Type B pancreatic cell (in vitro differentiated cells): Measurements from ENCODE around the gene AMIGO1. TPM values are rescaled to one million over a fixed set of nuclear protein-coding genes. Genes with fewer than 3 reads are reported as not detected.

Experiments used
- DNase-seq: peaks from one replicate; pipeline ENCODE4 v3.0.0; 2021; ENCODE audit warnings: mixed read lengths; ENCODE audit not compliant: unreplicated experiment; ENCODE audit errors: extremely low spot score
- H3K27ac Mint-ChIP-seq: 2 replicates; pipeline ENCODE4 v1.8.0; 2021; ENCODE audit warnings: mild to moderate bottlenecking, mixed read lengths
- H3K27me3 Mint-ChIP-seq: 2 replicates; pipeline ENCODE4 v1.8.0; 2021; ENCODE audit warnings: mixed read lengths
- H3K36me3 Mint-ChIP-seq: 2 replicates; pipeline ENCODE4 v1.8.0; 2021; ENCODE audit warnings: mixed read lengths
- H3K4me1 Mint-ChIP-seq: one replicate; pipeline ENCODE4 v1.8.0; 2021; ENCODE audit warnings: mixed read lengths; ENCODE audit not compliant: unreplicated experiment
- H3K4me3 Mint-ChIP-seq: 2 replicates; pipeline ENCODE4 v1.8.0; 2021; ENCODE audit warnings: mild to moderate bottlenecking, mixed read lengths
- H3K9me3 Mint-ChIP-seq: 2 replicates; pipeline ENCODE4 v1.8.0; 2021; ENCODE audit warnings: mixed read lengths
- total RNA-seq: library from RNA; stranded (reverse); gene quantifications from 2 replicates; pipeline ENCODE4 v1.2.1, GENCODE V29; 2021; ENCODE audit warnings: low replicate concordance
- TF ChIP-seq, protein P1 (sequence below): fragments of 200-600 bp; sonication (generic); conservative IDR thresholded peaks from 2 replicates; pipeline ENCODE4 v1.5.0; 2021; ENCODE audit warnings: antibody characterized with exemption, mild to moderate bottlenecking

AMIGO1 gene
- total RNA-seq, 1 donor from 2014 or later, result 6.1 TPM

DNA sequence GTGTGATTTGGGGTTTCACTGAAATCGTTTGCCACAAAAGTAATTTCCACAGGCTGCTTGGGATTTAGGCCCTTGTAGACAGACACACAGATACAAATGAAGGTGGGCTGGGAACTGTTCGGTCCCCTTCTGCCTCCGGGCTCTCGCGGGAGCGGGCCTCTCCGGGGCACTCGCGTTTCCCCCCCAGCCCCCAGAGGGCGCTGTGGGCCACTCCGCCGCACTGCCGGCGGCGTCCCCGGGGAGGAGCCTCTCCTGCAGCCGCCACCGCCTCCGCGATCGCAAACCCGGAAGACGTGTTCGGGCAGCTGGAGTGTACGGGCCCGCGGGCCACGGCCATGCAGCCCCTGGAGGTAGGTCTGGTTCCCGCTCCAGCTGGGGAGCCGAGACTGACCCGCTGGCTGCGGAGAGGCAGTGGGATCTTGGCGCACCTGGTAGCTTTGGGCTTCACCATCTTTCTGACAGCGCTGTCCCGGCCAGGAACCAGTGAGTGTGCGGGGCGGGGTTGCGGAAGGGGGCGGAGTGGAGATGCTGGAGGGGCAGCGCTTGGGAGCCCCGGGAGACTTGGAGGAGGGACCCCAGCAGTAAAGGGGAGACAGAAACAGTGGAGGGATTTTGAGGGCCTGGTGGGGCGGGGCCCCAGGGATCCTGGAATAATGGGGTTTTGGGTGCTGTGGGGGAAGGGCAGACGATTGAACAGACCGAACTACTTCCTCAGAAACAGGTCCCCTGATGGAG is 15.6 kb downstream of the AMIGO1 start, which contains the start of gene CYB561D1:
Gene CYB561D1, plus strand, starts transcription at position 290 of the 735 bp plus-strand sequence. Its CDS starts 46 bp downstream, at position 336.
- Mint-ChIP-seq H3K36me3 (no peaks in the 10 kb centered on the region), H3K27ac (peak within 1 kb of the TSS; percentile 39)
- DNase-seq, result peak; percentile 93

DNA sequence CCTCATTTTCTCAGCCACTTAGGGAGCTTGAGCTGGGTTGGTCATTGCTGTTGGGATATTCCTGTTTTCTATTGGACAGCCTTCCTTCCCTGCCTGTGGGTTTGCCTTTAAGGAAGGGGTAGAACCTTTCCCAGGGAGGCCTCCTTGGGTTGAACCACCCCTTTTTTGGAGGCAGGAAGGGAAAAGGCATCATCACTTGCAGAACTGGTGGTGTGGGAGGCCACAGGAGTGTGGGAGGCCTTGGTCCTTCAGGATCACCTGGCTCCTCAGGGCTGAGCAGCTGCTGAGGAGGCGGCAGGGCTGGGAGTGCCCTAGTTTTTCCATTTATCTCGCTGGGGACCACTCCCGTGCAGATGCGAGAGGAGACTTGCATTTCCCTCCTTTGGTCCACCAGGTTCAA is 16.3 kb downstream of the AMIGO1 start:
- H3K4me1 Mint-ChIP-seq, result peaks cover 5% of the 10 kb centered on the region
- peak overlapping the region; percentile 91 for H3K4me3 Mint-ChIP-seq
- TF ChIP-seq, protein P1, sequence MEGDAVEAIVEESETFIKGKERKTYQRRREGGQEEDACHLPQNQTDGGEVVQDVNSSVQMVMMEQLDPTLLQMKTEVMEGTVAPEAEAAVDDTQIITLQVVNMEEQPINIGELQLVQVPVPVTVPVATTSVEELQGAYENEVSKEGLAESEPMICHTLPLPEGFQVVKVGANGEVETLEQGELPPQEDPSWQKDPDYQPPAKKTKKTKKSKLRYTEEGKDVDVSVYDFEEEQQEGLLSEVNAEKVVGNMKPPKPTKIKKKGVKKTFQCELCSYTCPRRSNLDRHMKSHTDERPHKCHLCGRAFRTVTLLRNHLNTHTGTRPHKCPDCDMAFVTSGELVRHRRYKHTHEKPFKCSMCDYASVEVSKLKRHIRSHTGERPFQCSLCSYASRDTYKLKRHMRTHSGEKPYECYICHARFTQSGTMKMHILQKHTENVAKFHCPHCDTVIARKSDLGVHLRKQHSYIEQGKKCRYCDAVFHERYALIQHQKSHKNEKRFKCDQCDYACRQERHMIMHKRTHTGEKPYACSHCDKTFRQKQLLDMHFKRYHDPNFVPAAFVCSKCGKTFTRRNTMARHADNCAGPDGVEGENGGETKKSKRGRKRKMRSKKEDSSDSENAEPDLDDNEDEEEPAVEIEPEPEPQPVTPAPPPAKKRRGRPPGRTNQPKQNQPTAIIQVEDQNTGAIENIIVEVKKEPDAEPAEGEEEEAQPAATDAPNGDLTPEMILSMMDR, result no peak
- no peak for DNase-seq
- no peaks in the 10 kb centered on the region for H3K27me3 Mint-ChIP-seq
- no peaks in the 10 kb centered on the region for H3K9me3 Mint-ChIP-seq
- no peaks in the 10 kb centered on the region for H3K36me3 Mint-ChIP-seq
- H3K27ac Mint-ChIP-seq, result peak overlapping the region; percentile 39

More for the DNA sequence above, 15.6 kb downstream of the AMIGO1 start, which contains the start of gene CYB561D1:
- TF ChIP-seq, protein P1, result peak; percentile 98
- peak within 1 kb of the TSS; percentile 91 for H3K4me3 Mint-ChIP-seq
- H3K9me3 Mint-ChIP-seq, result no peaks in the 10 kb centered on the region
- peaks cover 9% of the 10 kb centered on the region for H3K4me1 Mint-ChIP-seq
- H3K27me3 Mint-ChIP-seq, result no peaks in the 10 kb centered on the region

DNA sequence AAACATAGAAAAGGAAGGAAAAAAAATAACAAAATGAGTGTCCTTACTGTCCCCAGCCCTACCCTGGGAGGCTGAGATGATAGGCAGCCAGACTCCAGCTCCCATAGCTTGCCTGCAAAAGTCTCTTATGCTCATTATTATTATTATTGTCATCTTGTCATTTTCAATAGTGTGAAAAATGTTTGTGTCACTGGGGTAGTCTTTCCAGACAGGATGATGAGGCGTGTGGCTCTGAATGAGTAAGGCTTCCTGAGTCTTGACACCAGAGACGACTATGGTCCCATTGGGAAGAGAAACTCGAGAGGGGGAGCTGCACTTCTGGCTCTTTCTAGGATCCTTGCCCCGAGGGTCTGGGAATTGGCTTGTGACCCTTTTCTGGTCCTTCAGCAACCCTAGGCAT is 16.7 kb downstream of the AMIGO1 start:
- Mint-ChIP-seq H3K4me1 (peaks cover 5% of the 10 kb centered on the region), H3K4me3 (peak overlapping the region; percentile 35)

DNA sequence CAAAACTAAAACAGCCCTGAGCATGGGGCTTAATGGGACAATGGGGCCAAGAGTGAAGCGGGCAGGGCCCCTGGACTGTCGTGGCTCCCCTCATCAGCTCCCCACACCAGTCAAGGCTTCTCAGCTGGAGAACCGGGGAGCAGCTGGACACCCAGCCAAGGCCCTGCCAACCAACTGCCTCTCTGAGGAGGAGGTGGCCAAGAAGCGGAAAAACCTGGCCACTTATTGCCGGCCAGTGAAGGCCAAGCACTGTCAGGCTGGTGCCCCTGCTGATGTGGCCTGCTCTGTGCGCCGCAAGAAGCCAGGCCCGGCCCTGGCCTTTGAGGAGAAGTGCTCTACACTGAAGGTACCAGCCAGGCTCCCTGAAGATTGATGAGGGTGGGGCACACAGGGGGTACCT is 18.2 kb downstream of the AMIGO1 start:
- TF ChIP-seq, protein P1, result no peak
- Mint-ChIP-seq H3K4me3 (no peak overlapping the region), H3K4me1 (peaks cover 5% of the 10 kb centered on the region), H3K9me3 (no peaks in the 10 kb centered on the region), H3K27me3 (no peaks in the 10 kb centered on the region), H3K36me3 (no peaks in the 10 kb centered on the region), H3K27ac (no peak overlapping the region)
- DNase-seq, result no peak

More for the DNA sequence above, 16.7 kb downstream of the AMIGO1 start:
- no peaks in the 10 kb centered on the region for H3K27me3 Mint-ChIP-seq
- DNase-seq, result no peak
- no peaks in the 10 kb centered on the region for H3K36me3 Mint-ChIP-seq
- TF ChIP-seq, protein P1, result no peak
- H3K9me3 Mint-ChIP-seq, result no peaks in the 10 kb centered on the region
- no peak overlapping the region for H3K27ac Mint-ChIP-seq

DNA sequence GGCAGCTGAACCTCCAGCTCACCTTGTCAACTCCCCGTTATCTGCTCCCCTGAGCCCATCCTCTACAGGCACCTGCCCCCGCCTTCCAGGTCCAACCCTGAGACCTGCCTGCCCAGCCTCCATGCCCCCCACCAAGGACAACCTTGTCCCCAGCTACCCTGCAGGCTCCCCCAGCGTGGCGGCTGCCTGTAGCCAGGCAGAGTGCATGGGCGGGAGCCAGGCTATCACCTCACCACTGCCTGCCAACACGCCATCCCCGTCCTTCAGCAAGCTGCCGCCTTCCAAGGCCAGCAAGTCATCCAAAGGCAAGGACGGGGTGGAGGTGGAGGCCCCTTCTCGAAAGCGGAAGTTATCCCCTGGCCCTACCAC is 18.6 kb downstream of the AMIGO1 start:
- Mint-ChIP-seq H3K27ac (no peak overlapping the region), H3K4me1 (peaks cover 5% of the 10 kb centered on the region), H3K36me3 (no peaks in the 10 kb centered on the region), H3K27me3 (no peaks in the 10 kb centered on the region), H3K4me3 (peak overlapping the region; percentile 45), H3K9me3 (no peaks in the 10 kb centered on the region)
- DNase-seq, result no peak
- TF ChIP-seq, protein P1, result peak; percentile 15
